Brain microvascular endothelial cell (primary cell): ENCODE results near the gene CRY1.
"Not testable (repeated sequence)": the region's sequence is repeated elsewhere in the genome, so short reads cannot be mapped to it uniquely, and the experiment has no call there.

ENCODE experiments used
- DNase-seq: peaks from one replicate; pipeline ENCODE4 v3.0.0-alpha.2; 2020
- H3K27ac ChIP-seq: fragments of 250-450 bp; sonication (Bioruptor Pico); 2 replicates; pipeline ENCODE4 v1.5.1; 2020; ENCODE audit warnings: mild to moderate bottlenecking, moderate library complexity
- H3K27me3 ChIP-seq: fragments of 250-450 bp; sonication (Bioruptor Pico); replicated peaks from 2 replicates; pipeline ENCODE4 v1.5.1; 2020; ENCODE audit warnings: mild to moderate bottlenecking
- H3K36me3 ChIP-seq: fragments of 250-450 bp; sonication (Bioruptor Pico); replicated peaks from 2 replicates; pipeline ENCODE4 v1.5.1; 2020; ENCODE audit warnings: mild to moderate bottlenecking
- H3K4me3 ChIP-seq: 2 replicates; pipeline ENCODE4 v1.5.1; 2011; ENCODE audit warnings: low read depth, mild to moderate bottlenecking, control low read depth, low read length, moderate library complexity
- CTCF ChIP-seq: IDR thresholded peaks from 2 replicates; pipeline ENCODE4 v1.5.1; 2011; ENCODE audit warnings: low read depth, mild to moderate bottlenecking, moderate library complexity, low read length, control low read depth, inconsistent platforms; ENCODE audit errors: missing control alignments
- in situ Hi-C: cut with HindIII; loops from 2 replicates; pipeline ENCODE4 v1.10.0; 2017; ENCODE audit warnings: low sequenced_read_pairs, low pct_ligation_motif_present

The CRY1 gene

GRCh38 chr12:107019546-107019945, 73.8 kb downstream of the CRY1 start:
- Histone ChIP-seq H3K27me3 (no peaks in the 10 kb centered on the region), H3K4me3 (no peak overlapping the region), H3K36me3 (no peaks in the 10 kb centered on the region), H3K27ac (no peak overlapping the region)
- in situ Hi-C loops, result no loop called here
- no peak for DNase-seq
- no peak for TF ChIP-seq CTCF

GRCh38 chr12:107017042-107017441, 76.3 kb downstream of the CRY1 start:
- no peak overlapping the region for H3K27ac ChIP-seq
- DNase-seq, result no peak
- TF ChIP-seq CTCF, result no peak
- no peaks in the 10 kb centered on the region for H3K36me3 ChIP-seq
- in situ Hi-C loops, result no loop called here
- H3K4me3 ChIP-seq, result no peak overlapping the region
- H3K27me3 ChIP-seq, result no peaks in the 10 kb centered on the region

GRCh38 chr12:107014055-107014454, 79.3 kb downstream of the CRY1 start:
- DNase-seq, result no peak
- Histone ChIP-seq H3K4me3 (no peak overlapping the region), H3K27ac (no peak overlapping the region), H3K36me3 (no peaks in the 10 kb centered on the region), H3K27me3 (no peaks in the 10 kb centered on the region)
- in situ Hi-C loops, result no loop called here
- TF ChIP-seq CTCF, result peak; percentile 24

GRCh38 chr12:107012736-107013425, 80.5 kb downstream of the CRY1 start:
- no peak for TF ChIP-seq CTCF
- in situ Hi-C loops, result no loop called here
- no peaks in the 10 kb centered on the region for H3K36me3 ChIP-seq
- no peak for DNase-seq
- H3K4me3 ChIP-seq, result no peak overlapping the region
- no peak overlapping the region for H3K27ac ChIP-seq
- H3K27me3 ChIP-seq, result no peaks in the 10 kb centered on the region

GRCh38 chr12:107011519-107011918, 81.8 kb downstream of the CRY1 start:
- DNase-seq, result no peak
- in situ Hi-C loops, result no loop called here
- Histone ChIP-seq H3K36me3 (no peaks in the 10 kb centered on the region), H3K27me3 (no peaks in the 10 kb centered on the region), H3K4me3 (no peak overlapping the region), H3K27ac (no peak overlapping the region)
- TF ChIP-seq CTCF, result no peak

GRCh38 chr12:107007411-107007810, 85.9 kb downstream of the CRY1 start:
- Histone ChIP-seq H3K4me3 (no peak overlapping the region), H3K27ac (no peak overlapping the region), H3K27me3 (no peaks in the 10 kb centered on the region), H3K36me3 (no peaks in the 10 kb centered on the region)
- in situ Hi-C loops, result no loop called here
- DNase-seq, result no peak
- no peak for TF ChIP-seq CTCF

GRCh38 chr12:107002665-107003064, 90.7 kb downstream of the CRY1 start:
- in situ Hi-C loops, H3K27ac ChIP-seq, DNase-seq, H3K27me3 ChIP-seq, H3K36me3 ChIP-seq, H3K4me3 ChIP-seq: not testable (repeated sequence)
